CD14-positive monocyte (primary cell): ENCODE data around the gene CCDC88C. TPM values are rescaled to one million over a fixed set of nuclear protein-coding genes. Genes with fewer than 3 reads are reported as not detected.

Experiments
- DNase-seq, 3 donors: peaks; one replicate each; pipeline ENCODE4 v3.0.0-alpha.2; 2011 to 2022
- H2AFZ ChIP-seq: 2 replicates; pipeline ENCODE4 v1.6.0; 2012; ENCODE audit warnings: mild to moderate bottlenecking, low read depth, low read length, inconsistent platforms; ENCODE audit not compliant: insufficient read depth, poor library complexity, severe bottlenecking
- H3K27ac ChIP-seq, 2 donors: 1 replicate in 1 of 2; 2 replicates in 1 of 2; pipeline ENCODE4 v1.5.1; 2012 to 2013; ENCODE audit warnings: low read length in 2 of 2, control low read depth in 1 of 2, inconsistent platforms in 1 of 2, low read depth in 1 of 2, mild to moderate bottlenecking in 1 of 2
- H3K27me3 ChIP-seq, 2 donors: one replicate each; pipeline versions ENCODE4 v1.6.0 to v1.6.1; 2011 to 2013; ENCODE audit warnings: low read length in 2 of 2; ENCODE audit not compliant: control insufficient read depth in 2 of 2, insufficient read depth in 2 of 2
- H3K36me3 ChIP-seq, 2 donors: replicated peaks in 1 of 2; 1 replicate in 1 of 2; 2 replicates in 1 of 2; pipeline versions ENCODE4 v1.5.1 to v1.6.1; 2012 to 2013; ENCODE audit warnings: low read length in 2 of 2, control low read depth in 1 of 2, inconsistent platforms in 1 of 2, mild to moderate bottlenecking in 1 of 2; ENCODE audit not compliant: insufficient read depth in 2 of 2, control insufficient read depth in 1 of 2
- H3K4me1 ChIP-seq, 2 donors: 1 replicate in 1 of 2; 2 replicates in 1 of 2; pipeline versions ENCODE4 v1.5.1 to v1.6.1; 2012 to 2013; ENCODE audit warnings: low read length in 2 of 2, control low read depth in 1 of 2, inconsistent platforms in 1 of 2, mild to moderate bottlenecking in 1 of 2, moderate library complexity in 1 of 2; ENCODE audit not compliant: insufficient read depth in 2 of 2, control insufficient read depth in 1 of 2
- H3K4me2 ChIP-seq: replicated peaks from 2 replicates; pipeline ENCODE3; 2012; ENCODE audit warnings: low read length, moderate library complexity, mild to moderate bottlenecking; ENCODE audit not compliant: poor library complexity, severe bottlenecking; ENCODE audit errors: extremely low read depth
- H3K4me3 ChIP-seq, 3 experiments: fragments of 200-600 bp in 1 of 3; sonication (generic) in 1 of 3; replicated peaks in 1 of 3; 1 replicate in 2 of 3; 2 replicates in 1 of 3; pipeline ENCODE4 v1.5.1; 2011 to 2013; ENCODE audit warnings: low read length in 3 of 3, mild to moderate bottlenecking in 3 of 3, control low read depth in 2 of 3, low read depth in 2 of 3, inconsistent platforms in 1 of 3, moderate library complexity in 1 of 3
- H3K79me2 ChIP-seq: 2 replicates; pipeline ENCODE4 v1.6.0; 2012; ENCODE audit warnings: mild to moderate bottlenecking, control low read depth, inconsistent platforms, low read length, moderate library complexity; ENCODE audit not compliant: insufficient read depth
- H3K9ac ChIP-seq: 2 replicates; pipeline ENCODE4 v1.6.0; 2017; ENCODE audit warnings: low read length, mild to moderate bottlenecking; ENCODE audit not compliant: insufficient read depth, poor library complexity, severe bottlenecking
- H3K9me3 ChIP-seq, 2 donors: replicated peaks in 1 of 2; 1 replicate in 1 of 2; 2 replicates in 1 of 2; pipeline versions ENCODE4 v1.5.1 to v1.6.1; 2012 to 2013; ENCODE audit warnings: low read length in 2 of 2, control low read depth in 1 of 2; ENCODE audit not compliant: control insufficient read depth in 1 of 2, insufficient read depth in 1 of 2
- H4K20me1 ChIP-seq: 2 replicates; pipeline ENCODE4 v1.6.0; 2012; ENCODE audit warnings: mild to moderate bottlenecking, low read length, control low read depth, moderate library complexity; ENCODE audit not compliant: insufficient read depth
- H3K27ac Mint-ChIP-seq, 7 donors: one replicate each; pipeline ENCODE4 v1.8.0; 2020; ENCODE audit warnings: mild to moderate bottlenecking in 7 of 7, mixed read lengths in 7 of 7, moderate library complexity in 6 of 7, inconsistent platforms in 2 of 7
- H3K27me3 Mint-ChIP-seq, 3 donors: one replicate each; pipeline ENCODE4 v1.8.0; 2021 to 2022; ENCODE audit warnings: low read depth in 3 of 3, mild to moderate bottlenecking in 3 of 3, mixed read lengths in 3 of 3, moderate library complexity in 3 of 3, inconsistent platforms in 1 of 3
- H3K36me3 Mint-ChIP-seq, 2 donors: one replicate each; pipeline ENCODE4 v1.8.0; 2020; ENCODE audit warnings: mixed read lengths in 2 of 2, inconsistent platforms in 1 of 2, mild to moderate bottlenecking in 1 of 2
- H3K4me1 Mint-ChIP-seq: one replicate; pipeline ENCODE4 v1.8.0; 2020; ENCODE audit warnings: mild to moderate bottlenecking, mixed read lengths
- H3K4me3 Mint-ChIP-seq, 2 donors: one replicate each; pipeline ENCODE4 v1.8.0; 2020; ENCODE audit warnings: mild to moderate bottlenecking in 2 of 2, mixed read lengths in 2 of 2, moderate library complexity in 1 of 2
- H3K9me3 Mint-ChIP-seq, 7 donors: one replicate each; pipeline ENCODE4 v1.8.0; 2020 to 2022; ENCODE audit warnings: mixed read lengths in 7 of 7, mild to moderate bottlenecking in 6 of 7, moderate library complexity in 6 of 7, inconsistent platforms in 2 of 7
- CTCF ChIP-seq: fragments of 200-600 bp; IDR thresholded peaks from one replicate; pipeline ENCODE4 v1.8.0; 2022; ENCODE audit warnings: antibody characterized with exemption, mild to moderate bottlenecking
- WGBS: methylation state at CpG from one replicate; pipeline ENCODE4 v1.1.5; 2013; ENCODE audit warnings: missing lambda C conversion rate; ENCODE audit not compliant: insufficient coverage; 5-methylcytosine and 5-hydroxymethylcytosine counted together
- intact Hi-C, 2 donors: fragments of 100-400 bp; cut with micrococcal nuclease; formaldehyde crosslinking; loops; one replicate each; pipeline versions ENCODE4 v1.15.0 to v1.15.1; 2023
- polyA plus RNA-seq, 3 donors: library from polyadenylated mRNA; depleted of rRNA in 1 of 3; unstranded in 2 of 3; stranded (reverse) in 1 of 3; fragments of 300-500 nt in 2 of 3; fragments of >200 nt in 1 of 3; fragmentation: Illumina TruSeq in 2 of 3; gene quantifications; 1 replicate in 2 of 3; 2 replicates in 1 of 3; pipeline ENCODE4 v1.2.3, GENCODE V29; 2012 to 2021

CCDC88C gene
- polyA plus RNA-seq, 3 donors: 11.6 to 69.7 (median 12.3) TPM

GRCh38 chr14:91376547-91377477, 40.8 kb downstream of the CCDC88C start:
- Mint-ChIP-seq H3K4me3 (peak overlapping the region in 1 of 2 donors; percentile 42), H3K27me3 (peaks cover 0 to 2% (median 0%) of the 10 kb centered on the region in 3 donors), H3K36me3 (peaks cover 40 to 68% of the 10 kb centered on the region in 2 donors), H3K4me1 (peaks cover 99% of the 10 kb centered on the region), H3K9me3 (no peaks in the 10 kb centered on the region), H3K27ac (peak overlapping the region; percentile 92 to 98 (median 97))
- DNase-seq: no peak
- H3K9me3 ChIP-seq: no peaks in the 10 kb centered on the region
- peak overlapping the region; percentile 76 to 94 for H3K27ac ChIP-seq
- H3K4me1 ChIP-seq: peaks cover 99 to 100% of the 10 kb centered on the region in 2 donors
- intact Hi-C loops: no loop called here
- peak overlapping the region; percentile 67 for H3K4me2 ChIP-seq
- peak overlapping the region in 1 of 3 experiments; percentile 60 for H3K4me3 ChIP-seq
- peaks cover 29% of the 10 kb centered on the region for H4K20me1 ChIP-seq
- WGBS: 88% methylated on average over 23 of the region's 28 CpGs
- no peak for TF ChIP-seq CTCF
- H3K9ac ChIP-seq: peak overlapping the region; percentile 60
- H2AFZ ChIP-seq: no peak overlapping the region
- peaks cover 0 to 18% of the 10 kb centered on the region in 2 donors for H3K36me3 ChIP-seq
- H3K79me2 ChIP-seq: peaks cover 99% of the 10 kb centered on the region
- H3K27me3 ChIP-seq: no peaks in the 10 kb centered on the region

- H2AFZ ChIP-seq: no peak overlapping the region
- peak overlapping the region; percentile 19 to 84 for H3K27ac ChIP-seq
- intact Hi-C loops: no loop called here
- no peak for DNase-seq
- H3K4me3 ChIP-seq: no peak overlapping the region
- H3K4me2 ChIP-seq: no peak overlapping the region
- TF ChIP-seq CTCF: no peak
- Mint-ChIP-seq H3K27ac (peak overlapping the region in 5 of 7 donors; percentile 77 to 97 (median 83)), H3K36me3 (peaks cover 40 to 65% of the 10 kb centered on the region in 2 donors), H3K4me3 (no peak overlapping the region), H3K27me3 (peaks cover 0 to 2% (median 0%) of the 10 kb centered on the region in 3 donors), H3K9me3 (no peaks in the 10 kb centered on the region), H3K4me1 (peaks cover 99% of the 10 kb centered on the region)
- H3K79me2 ChIP-seq: peaks cover 99% of the 10 kb centered on the region
- no peak overlapping the region for H3K9ac ChIP-seq
- no peaks in the 10 kb centered on the region for H3K27me3 ChIP-seq
- WGBS: 98% methylated on average over 23 of the region's 25 CpGs
- peaks cover 95 to 100% of the 10 kb centered on the region in 2 donors for H3K4me1 ChIP-seq
- peaks cover 0 to 18% of the 10 kb centered on the region in 2 donors for H3K36me3 ChIP-seq
- no peaks in the 10 kb centered on the region for H3K9me3 ChIP-seq
- peaks cover 23% of the 10 kb centered on the region for H4K20me1 ChIP-seq
These were observed 41.7 kb downstream of the CCDC88C start for GRCh38 chr14:91375720-91376452.
